HepG2 (cell line): ENCODE results near the gene ATP8B4. TPM values are rescaled to one million over a fixed set of nuclear protein-coding genes. Genes with fewer than 3 reads are reported as not detected.
"Not testable (repeated sequence)": the region's sequence is repeated elsewhere in the genome, so short reads cannot be mapped to it uniquely, and the experiment has no call there.

Experiments used
- ATAC-seq: fragments of 200-7000 bp; cut with Tn5 transposase; 3 replicates; pipeline ENCODE4 v1.9.1; 2020; ENCODE audit warnings: mild to moderate bottlenecking, moderate library complexity
- BruUV-seq: library from RNA; stranded (reverse); fragments of 400-500 nt; replicated peaks from 2 replicates; lab custom pipeline; 2021; lab: Mats Ljungman, UMichigan
- CTCF ChIA-PET: fragments of 300-600 bp; formaldehyde crosslinking; extraction: SDS; loops from one replicate; lab custom pipeline; 2021; ENCODE audit warnings: low total read pairs, inconsistent platforms, low intra/inter-chr PET ratio; lab: Yijun Ruan, JAX
- POLR2A ChIA-PET: fragments of 350-600 bp; sonication (Branson Sonifier 250); formaldehyde crosslinking; loops from one replicate; lab custom pipeline; 2020; ENCODE audit warnings: antibody characterized with exemption, inconsistent platforms; lab: Yijun Ruan, JAX
- DNase-seq: peaks from one replicate; pipeline ENCODE4 v3.0.0-alpha.2; 2015; ENCODE audit warnings: low spot score
- FAIRE-seq: peaks from 3 replicates; lab custom pipeline; 2011; peaks lifted over from hg19 to GRCh38; lab: Jason Lieb, UNC
- H2AFZ ChIP-seq: one replicate; pipeline ENCODE4 v1.6.1; 2011; ENCODE audit warnings: low read length, inconsistent platforms
- H3K27ac ChIP-seq: fragments of 300-600 bp; 3 replicates; pipeline ENCODE4 v1.8.0; 2011; ENCODE audit warnings: mixed run types, mild to moderate bottlenecking, mixed read lengths, low read length, inconsistent platforms; ENCODE audit not compliant: insufficient read depth; ENCODE audit errors: extremely low read length
- H3K27me3 ChIP-seq, 2 experiments: fragments of 200-600 bp in 1 of 2; 2 replicates in 1 of 2; 3 replicates in 1 of 2; pipeline versions ENCODE4 v1.6.0 to v1.8.0; 2011; ENCODE audit warnings: low read length in 2 of 2, mild to moderate bottlenecking in 2 of 2, moderate library complexity in 2 of 2, inconsistent platforms in 1 of 2; ENCODE audit not compliant: insufficient read depth in 2 of 2, control insufficient read depth in 1 of 2
- H3K36me3 ChIP-seq, 2 experiments: fragments of 200-600 bp in 1 of 2; replicated peaks in 1 of 2; 2 replicates in 1 of 2; 3 replicates in 1 of 2; pipeline versions ENCODE4 v1.5.1 to v1.8.0; 2011; ENCODE audit warnings: low read length in 2 of 2, inconsistent platforms in 1 of 2; ENCODE audit not compliant: insufficient read depth in 2 of 2, control insufficient read depth in 1 of 2
- H3K4me1 ChIP-seq: 2 replicates; pipeline ENCODE4 v1.5.1; 2012; ENCODE audit warnings: low read length, inconsistent platforms; ENCODE audit not compliant: insufficient read depth
- H3K4me2 ChIP-seq: 2 replicates; pipeline ENCODE4 v1.6.0; 2011; ENCODE audit warnings: low read depth, low read length, inconsistent platforms
- H3K4me3 ChIP-seq, 3 experiments: fragments of 200-600 bp in 1 of 3; sonication (generic), shearing (Covaris generic) in 1 of 3; replicated peaks in 1 of 3; 2 replicates each; pipeline ENCODE4 v1.5.1; 2011 to 2016; ENCODE audit warnings: low read length in 3 of 3, inconsistent platforms in 2 of 3, low read depth in 2 of 3, mild to moderate bottlenecking in 2 of 3, control low read depth in 1 of 3, mixed read lengths in 1 of 3; ENCODE audit not compliant: insufficient read depth in 1 of 3
- H3K79me2 ChIP-seq: one replicate; pipeline ENCODE4 v1.6.1; 2011; ENCODE audit warnings: low read length, inconsistent platforms; ENCODE audit not compliant: insufficient read depth
- H3K9ac ChIP-seq: 2 replicates; pipeline ENCODE4 v1.6.0; 2011; ENCODE audit warnings: mild to moderate bottlenecking, low read depth, low read length, inconsistent platforms; ENCODE audit not compliant: insufficient read depth
- H3K9me3 ChIP-seq: 2 replicates; pipeline ENCODE4 v1.5.1; 2012; ENCODE audit warnings: mild to moderate bottlenecking, low read length
- H4K20me1 ChIP-seq: 2 replicates; pipeline ENCODE4 v1.6.0; 2011; ENCODE audit warnings: inconsistent platforms, mild to moderate bottlenecking, low read length, moderate library complexity; ENCODE audit not compliant: insufficient read depth
- CBX5 ChIP-seq: sonication (generic); formaldehyde crosslinking; IDR thresholded peaks from 2 replicates; pipeline ENCODE4 v1.4.0; 2020; ENCODE audit warnings: missing genetic modification reagents, borderline replicate concordance
- FOXK2 ChIP-seq: fragments of 450-650 bp; IDR thresholded peaks from 2 replicates; pipeline ENCODE4 v1.6.1; 2016
- HNF4G ChIP-seq, 2 experiments: sonication (generic) in 1 of 2; formaldehyde crosslinking in 1 of 2; IDR thresholded peaks; 2 replicates each; pipeline versions ENCODE4 v1.4.0 to v1.6.1; 2011 to 2020; ENCODE audit warnings: borderline replicate concordance in 2 of 2, low read depth in 2 of 2, mild to moderate bottlenecking in 2 of 2, low read length in 1 of 2, missing genetic modification reagents in 1 of 2, moderate library complexity in 1 of 2
- MBD4 ChIP-seq: IDR thresholded peaks from 2 replicates; pipeline ENCODE4 v1.6.1; 2012; ENCODE audit warnings: low read length, inconsistent platforms, borderline replicate concordance
- MYC ChIP-seq: sonication (generic); formaldehyde crosslinking; IDR thresholded peaks from 2 replicates; pipeline ENCODE4 v1.9.0; 2021; ENCODE audit warnings: missing genetic modification reagents, borderline replicate concordance
- MYNN ChIP-seq: sonication (generic); formaldehyde crosslinking; IDR thresholded peaks from 2 replicates; pipeline ENCODE4 v1.4.0; 2020; ENCODE audit warnings: mild to moderate bottlenecking, low read depth, missing genetic modification reagents
- SIN3B ChIP-seq: fragments of 150-350 bp; IDR thresholded peaks from 2 replicates; pipeline ENCODE4 v1.6.1; 2014; ENCODE audit warnings: low read length
- ZMYM4 ChIP-seq: sonication (generic); formaldehyde crosslinking; IDR thresholded peaks from 2 replicates; pipeline ENCODE4 v1.8.1; 2023; ENCODE audit warnings: mild to moderate bottlenecking, missing genetic modification reagents
- ZNF124 ChIP-seq: sonication (generic); formaldehyde crosslinking; IDR thresholded peaks from 2 replicates; pipeline ENCODE4 v1.4.0; 2020; ENCODE audit warnings: missing genetic modification reagents
- ZNF296 ChIP-seq: sonication (generic); formaldehyde crosslinking; conservative IDR thresholded peaks from 2 replicates; pipeline ENCODE4 v1.5.0; 2020; ENCODE audit warnings: mild to moderate bottlenecking, missing genetic modification reagents
- ZNF547 ChIP-seq: sonication (generic); formaldehyde crosslinking; IDR thresholded peaks from 2 replicates; pipeline ENCODE4 v1.5.1; 2020; ENCODE audit warnings: mild to moderate bottlenecking, missing genetic modification reagents
- ZNF605 ChIP-seq: sonication (generic); formaldehyde crosslinking; IDR thresholded peaks from 2 replicates; pipeline ENCODE4 v1.8.0; 2022; ENCODE audit warnings: mild to moderate bottlenecking, missing genetic modification reagents
- ZSCAN22 ChIP-seq: sonication (generic); formaldehyde crosslinking; IDR thresholded peaks from 2 replicates; pipeline ENCODE4 v1.4.0; 2020; ENCODE audit warnings: mild to moderate bottlenecking, missing genetic modification reagents
- WGBS: methylation state at CpG from one replicate; pipeline ENCODE4 v1.1.6; 2017; ENCODE audit warnings: low lambda C conversion rate; 5-methylcytosine and 5-hydroxymethylcytosine counted together
- in situ Hi-C: cut with HindIII; loops from 2 replicates; pipeline ENCODE4 v1.10.0; 2017; ENCODE audit warnings: low pct_unique_long_range_greater_than_20kb; ENCODE audit not compliant: extremely low pct_ligation_motif_present
- intact Hi-C: fragments of 100-400 bp; cut with micrococcal nuclease; formaldehyde crosslinking; loops from one replicate; pipeline ENCODE4 v1.10.0; 2022; ENCODE audit not compliant: unreplicated experiment
- polyA plus RNA-seq, 8 experiments: library from polyadenylated mRNA; depleted of rRNA in 3 of 8; stranded (reverse) in 7 of 8; unstranded in 1 of 8; fragments of >200 nt; fragmentation: Illumina TruSeq in 4 of 8; extraction: Trizol in 4 of 8; gene quantifications; 2 replicates each; pipeline versions ENCODE4 v1.2.1 to v1.2.3, GENCODE V29; 2011 to 2016; ENCODE audit warnings: low read depth in 4 of 8, missing spikeins in 1 of 8, mixed read lengths in 1 of 8; ENCODE audit not compliant: insufficient read depth in 1 of 8
- total RNA-seq, 5 experiments: library from RNA; depleted of rRNA; stranded (reverse); fragments of >200 nt; fragmentation: Illumina TruSeq; extraction: Trizol; gene quantifications; 2 replicates each; pipeline ENCODE4 v1.2.3, GENCODE V29; 2016; ENCODE audit warnings: low read depth in 1 of 5
- TF ChIP-seq, protein P1 (sequence below): sonication (generic); formaldehyde crosslinking; IDR thresholded peaks from 2 replicates; pipeline ENCODE4 v1.4.0; 2020; ENCODE audit warnings: missing genetic modification reagents

ATP8B4 gene
- total and polyA plus RNA-seq, 2 of the 13 experiments (the other 11 are each of a cell fraction or from before 2014, with no cell fraction given), result 0.24 to 0.69 TPM

DNA sequence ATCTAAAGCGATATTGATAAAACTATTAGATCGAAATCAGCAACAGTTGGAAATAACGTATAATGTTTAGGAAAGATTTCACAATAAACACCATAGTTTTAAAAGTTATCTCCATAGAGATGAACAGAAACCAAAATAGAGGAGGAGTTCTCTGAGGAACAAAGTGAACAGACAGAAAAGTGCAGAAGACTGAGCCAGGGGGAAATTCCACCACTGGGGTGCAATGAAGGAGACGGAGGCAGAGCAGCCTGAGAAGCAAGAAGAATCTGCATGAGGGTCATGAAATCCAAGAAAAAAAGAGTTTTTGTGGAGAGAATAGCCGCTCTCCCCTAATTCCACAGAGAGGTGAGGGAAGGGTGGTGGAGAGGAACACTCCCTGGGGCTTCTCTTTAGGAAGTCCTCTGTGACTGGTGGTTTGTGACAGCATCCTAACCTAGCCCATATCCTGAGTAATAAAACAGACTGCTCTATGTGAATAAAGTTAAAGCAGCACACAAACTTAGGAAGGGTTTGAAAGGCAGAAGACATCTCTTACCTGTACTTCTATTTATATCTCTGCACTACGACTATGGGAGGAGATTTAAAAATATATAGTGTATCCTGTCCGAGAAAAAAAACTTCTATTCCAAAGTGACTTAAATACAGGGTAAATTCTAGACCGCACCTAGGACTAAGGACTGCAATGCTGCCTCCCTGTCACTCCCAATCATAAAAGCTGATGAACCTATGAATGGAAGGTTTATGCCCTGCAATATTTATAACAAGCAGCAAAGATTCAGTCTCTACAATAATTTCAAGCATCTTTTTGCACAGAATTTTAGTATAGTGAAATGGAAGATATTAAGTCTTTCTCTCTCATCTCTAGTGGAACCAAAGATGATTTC is 22.9 kb downstream of the ATP8B4 start:
- CTCF ChIA-PET, result no interaction called here
- 62% methylated on average over 8 of the region's 8 CpGs for WGBS
- FAIRE-seq (no peak), ATAC-seq (no peak), DNase-seq (no peak)
- no peaks in the 10 kb centered on the region for H3K4me1 ChIP-seq
- BruUV-seq, result no TSS peak
- no peaks in the 10 kb centered on the region for H3K9me3 ChIP-seq
- intact Hi-C loops, result no loop called here
- H3K27ac ChIP-seq, result no peak overlapping the region
- H3K36me3 ChIP-seq, result no peaks in the 10 kb centered on the region
- H2AFZ ChIP-seq, result no peak overlapping the region
- in situ Hi-C loops, result no loop called here
- no peak overlapping the region for H3K9ac ChIP-seq
- POLR2A ChIA-PET, result no interaction called here
- no peaks in the 10 kb centered on the region for H3K27me3 ChIP-seq
- H3K79me2 ChIP-seq, result no peaks in the 10 kb centered on the region
- H3K4me2 ChIP-seq, result no peak overlapping the region
- TF ChIP-seq HNF4G (IDR thresholded peaks at IDR 0.05; ENCODE audit: borderline replicate concordance, low read depth, low read length), result no peak
- no peak for TF ChIP-seq HNF4G (CRISPR knock-in tag; IDR thresholded peaks at IDR 0.05; ENCODE audit: borderline replicate concordance, low read depth)
- TF ChIP-seq ZNF605 (CRISPR knock-in tag), result no peak
- no peak for TF ChIP-seq ZNF124 (CRISPR knock-in tag)
- no peak for TF ChIP-seq ZNF296 (CRISPR knock-in tag)
- TF ChIP-seq SIN3B, result no peak
- TF ChIP-seq FOXK2, result no peak
- no peak for TF ChIP-seq MYNN
- TF ChIP-seq, protein P1, sequence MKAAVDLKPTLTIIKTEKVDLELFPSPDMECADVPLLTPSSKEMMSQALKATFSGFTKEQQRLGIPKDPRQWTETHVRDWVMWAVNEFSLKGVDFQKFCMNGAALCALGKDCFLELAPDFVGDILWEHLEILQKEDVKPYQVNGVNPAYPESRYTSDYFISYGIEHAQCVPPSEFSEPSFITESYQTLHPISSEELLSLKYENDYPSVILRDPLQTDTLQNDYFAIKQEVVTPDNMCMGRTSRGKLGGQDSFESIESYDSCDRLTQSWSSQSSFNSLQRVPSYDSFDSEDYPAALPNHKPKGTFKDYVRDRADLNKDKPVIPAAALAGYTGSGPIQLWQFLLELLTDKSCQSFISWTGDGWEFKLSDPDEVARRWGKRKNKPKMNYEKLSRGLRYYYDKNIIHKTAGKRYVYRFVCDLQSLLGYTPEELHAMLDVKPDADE (CRISPR knock-in tag), result no peak
- TF ChIP-seq CBX5 (CRISPR knock-in tag), result no peak
- TF ChIP-seq MBD4, result no peak
- TF ChIP-seq ZNF547 (CRISPR knock-in tag), result no peak
- TF ChIP-seq ZSCAN22 (CRISPR knock-in tag), result no peak
- no peak for TF ChIP-seq ZMYM4 (CRISPR knock-in tag)
- TF ChIP-seq MYC (CRISPR knock-in tag), result no peak
- no peaks in the 10 kb centered on the region for H4K20me1 ChIP-seq
- H3K4me3 ChIP-seq, result no peak overlapping the region

GRCh38 chr15:50089386-50089785 is 29.6 kb downstream of the ATP8B4 start:
- H3K27ac ChIP-seq, POLR2A ChIA-PET, CTCF ChIA-PET, intact Hi-C loops, H4K20me1 ChIP-seq, H3K36me3 ChIP-seq, H2AFZ ChIP-seq, ATAC-seq, H3K4me2 ChIP-seq, in situ Hi-C loops, H3K9me3 ChIP-seq, H3K4me1 ChIP-seq, H3K79me2 ChIP-seq, H3K9ac ChIP-seq, H3K27me3 ChIP-seq, FAIRE-seq, BruUV-seq, H3K4me3 ChIP-seq, DNase-seq: not testable (repeated sequence)
- WGBS, result 61% methylated on average over 3 of the region's 3 CpGs
